ENCODE measurements around the gene PREB. TPM values are rescaled to one million over a fixed set of nuclear protein-coding genes. Genes with fewer than 3 reads are reported as not detected.

PREB gene
- total RNA-seq, 1 donor from 2014 or later = 25.1 TPM

GRCh38 chr2:27150639-27151230 lies 16.3 kb upstream of the PREB start:
- Histone ChIP-seq H3K27ac (no peak overlapping the region), H2AFZ (replicated peaks) (no peak overlapping the region)

DNA sequence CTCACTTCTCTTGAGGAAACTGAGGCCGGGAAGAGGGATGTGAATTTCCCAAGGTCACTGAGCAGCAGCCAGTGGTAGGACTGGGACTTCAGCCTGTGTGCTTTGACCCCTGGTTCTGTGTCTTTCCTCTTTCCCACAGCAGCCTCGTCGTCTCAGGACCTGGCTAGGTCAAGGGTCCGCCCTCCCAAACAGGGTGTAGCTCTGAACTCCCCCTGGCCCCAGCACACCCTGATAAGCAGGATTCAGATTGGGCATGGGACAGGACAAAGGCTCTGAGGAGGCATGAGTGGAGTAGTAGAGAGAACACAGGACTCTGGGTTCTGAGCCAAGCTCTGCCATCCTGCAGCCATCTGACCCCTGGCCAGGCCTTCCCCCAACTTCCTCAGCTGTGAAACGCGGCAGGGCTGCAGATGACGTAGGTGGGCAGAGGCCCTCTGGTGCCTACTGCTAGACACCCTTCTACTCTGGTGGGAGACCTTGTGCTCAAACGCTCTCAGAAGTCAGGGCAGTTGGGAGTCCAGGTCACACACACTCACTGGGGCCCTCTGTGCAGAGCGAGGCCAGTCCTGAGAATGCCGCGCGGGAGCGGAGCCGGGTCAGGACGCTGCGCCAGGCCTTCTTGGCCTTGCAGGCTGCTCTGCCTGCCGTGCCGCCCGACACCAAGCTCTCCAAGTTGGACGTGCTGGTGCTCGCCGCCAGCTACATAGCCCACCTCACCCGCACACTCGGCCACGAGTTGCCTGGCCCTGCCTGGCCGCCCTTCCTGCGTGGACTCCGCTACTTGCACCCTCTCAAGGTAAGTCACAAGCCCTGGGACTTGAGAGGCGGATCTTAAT lies 15.4 kb upstream of the PREB start:
- Mint-ChIP-seq H3K36me3 (no peaks in the 10 kb centered on the region), H3K27me3 (ENCODE audit: insufficient read depth, low read depth) (peaks cover 4% of the 10 kb centered on the region), H3K9me3 (peaks cover 2% of the 10 kb centered on the region), H3K27ac (no peak overlapping the region), H3K4me1 (no peaks in the 10 kb centered on the region), H3K4me3 (no peak overlapping the region)
- no peaks in the 10 kb centered on the region for H3K9me3 ChIP-seq (ENCODE audit: low read depth)
- DNase-seq (ENCODE audit: low spot score) = no peak
- H3K4me3 ChIP-seq = no peak overlapping the region
- no peaks in the 10 kb centered on the region for H3K27me3 ChIP-seq
- no peak overlapping the region for H2AFZ ChIP-seq (replicated peaks)
- H3K79me2 ChIP-seq (ENCODE audit: low read depth) = no peaks in the 10 kb centered on the region
- H4K20me1 ChIP-seq (ENCODE audit: low read depth) = no peaks in the 10 kb centered on the region
- no peaks in the 10 kb centered on the region for H3F3A ChIP-seq (ENCODE audit: low read depth)
- no peaks in the 10 kb centered on the region for H3K36me3 ChIP-seq
- TF ChIP-seq, protein P1, sequence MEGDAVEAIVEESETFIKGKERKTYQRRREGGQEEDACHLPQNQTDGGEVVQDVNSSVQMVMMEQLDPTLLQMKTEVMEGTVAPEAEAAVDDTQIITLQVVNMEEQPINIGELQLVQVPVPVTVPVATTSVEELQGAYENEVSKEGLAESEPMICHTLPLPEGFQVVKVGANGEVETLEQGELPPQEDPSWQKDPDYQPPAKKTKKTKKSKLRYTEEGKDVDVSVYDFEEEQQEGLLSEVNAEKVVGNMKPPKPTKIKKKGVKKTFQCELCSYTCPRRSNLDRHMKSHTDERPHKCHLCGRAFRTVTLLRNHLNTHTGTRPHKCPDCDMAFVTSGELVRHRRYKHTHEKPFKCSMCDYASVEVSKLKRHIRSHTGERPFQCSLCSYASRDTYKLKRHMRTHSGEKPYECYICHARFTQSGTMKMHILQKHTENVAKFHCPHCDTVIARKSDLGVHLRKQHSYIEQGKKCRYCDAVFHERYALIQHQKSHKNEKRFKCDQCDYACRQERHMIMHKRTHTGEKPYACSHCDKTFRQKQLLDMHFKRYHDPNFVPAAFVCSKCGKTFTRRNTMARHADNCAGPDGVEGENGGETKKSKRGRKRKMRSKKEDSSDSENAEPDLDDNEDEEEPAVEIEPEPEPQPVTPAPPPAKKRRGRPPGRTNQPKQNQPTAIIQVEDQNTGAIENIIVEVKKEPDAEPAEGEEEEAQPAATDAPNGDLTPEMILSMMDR (IDR thresholded peaks at IDR 0.05) = no peak
- TF ChIP-seq EZH2 (IDR thresholded peaks at IDR 0.05) (no peak), EZH2phosphoT487 (IDR thresholded peaks at IDR 0.05) (no peak)
- no peak overlapping the region for H3K4me2 ChIP-seq
- no peaks in the 10 kb centered on the region for H3K4me1 ChIP-seq
- no peak overlapping the region for H3K27ac ChIP-seq
- H3K9ac ChIP-seq = no peak overlapping the region

More at GRCh38 chr2:27150639-27151230, 16.3 kb upstream of the PREB start:
- Mint-ChIP-seq H3K27me3 (ENCODE audit: insufficient read depth, low read depth) (peaks cover 5% of the 10 kb centered on the region), H3K4me1 (no peaks in the 10 kb centered on the region), H3K4me3 (no peak overlapping the region), H3K9me3 (peaks cover 2% of the 10 kb centered on the region), H3K36me3 (no peaks in the 10 kb centered on the region), H3K27ac (no peak overlapping the region)
- no peaks in the 10 kb centered on the region for H3K4me1 ChIP-seq
- no peaks in the 10 kb centered on the region for H3K27me3 ChIP-seq
- TF ChIP-seq, protein P1 (IDR thresholded peaks at IDR 0.05) = no peak
- no peak for TF ChIP-seq EZH2phosphoT487 (IDR thresholded peaks at IDR 0.05)
- no peak for TF ChIP-seq EZH2 (IDR thresholded peaks at IDR 0.05)
- no peak overlapping the region for H3K9ac ChIP-seq
- H4K20me1 ChIP-seq (ENCODE audit: low read depth) = no peaks in the 10 kb centered on the region
- no peaks in the 10 kb centered on the region for H3F3A ChIP-seq (ENCODE audit: low read depth)
- no peaks in the 10 kb centered on the region for H3K36me3 ChIP-seq
- no peak overlapping the region for H3K4me3 ChIP-seq
- H3K9me3 ChIP-seq (ENCODE audit: low read depth) = no peaks in the 10 kb centered on the region
- DNase-seq (ENCODE audit: low spot score) = no peak
- H3K4me2 ChIP-seq = no peak overlapping the region
- no peaks in the 10 kb centered on the region for H3K79me2 ChIP-seq (ENCODE audit: low read depth)

- Histone ChIP-seq H3K27ac (no peak within 1 kb of the TSS), H3K4me3 (no peak within 1 kb of the TSS), H3F3A (ENCODE audit: low read depth) (no peaks in the 10 kb centered on the region), H3K27me3 (no peaks in the 10 kb centered on the region), H3K9me3 (ENCODE audit: low read depth) (no peaks in the 10 kb centered on the region), H3K36me3 (no peaks in the 10 kb centered on the region), H3K9ac (no peak within 1 kb of the TSS), H3K4me1 (no peaks in the 10 kb centered on the region), H3K4me2 (no peak within 1 kb of the TSS), H3K79me2 (ENCODE audit: low read depth) (no peaks in the 10 kb centered on the region), H4K20me1 (ENCODE audit: low read depth) (no peaks in the 10 kb centered on the region), H2AFZ (replicated peaks) (no peak within 1 kb of the TSS)
- no peaks in the 10 kb centered on the region for H3K4me1 Mint-ChIP-seq
- DNase-seq (ENCODE audit: low spot score) = no peak
- peaks cover 2% of the 10 kb centered on the region for H3K9me3 Mint-ChIP-seq
- H3K27ac Mint-ChIP-seq = no peak within 1 kb of the TSS
- no peaks in the 10 kb centered on the region for H3K36me3 Mint-ChIP-seq
- peaks cover 4% of the 10 kb centered on the region for H3K27me3 Mint-ChIP-seq (ENCODE audit: insufficient read depth, low read depth)
- H3K4me3 Mint-ChIP-seq = no peak within 1 kb of the TSS
- TF ChIP-seq EZH2 (IDR thresholded peaks at IDR 0.05) = no peak
- TF ChIP-seq, protein P1 (IDR thresholded peaks at IDR 0.05) = no peak
- TF ChIP-seq EZH2phosphoT487 (IDR thresholded peaks at IDR 0.05) = no peak
These were observed 14.5 kb upstream of the PREB start, which contains the start of gene TCF23 for GRCh38 chr2:27148801-27149439. TCF23 (plus strand) TSS chr2:27149004; CDS start chr2:27149134, 130 bp downstream.
